Activated CD8-positive, alpha-beta T cell treated with anti-CD3 and anti-CD28 coated beads, Interleukin-2, amount 10 ng/mL, durations not matched to agents 7 days and 5 days (primary cell): ENCODE measurements around the gene FBLN5. TPM values are rescaled to one million over a fixed set of nuclear protein-coding genes. Genes with fewer than 3 reads are reported as not detected.
A peak's percentile ranks its signal among the peaks of the same experiment; 100 is the strongest.

Source experiments
- ATAC-seq: fragments of 150-1000 bp; cut with Tn5 transposase; one replicate; pipeline ENCODE4 v1.10.0; 2021; ENCODE audit warnings: moderate library complexity
- CTCF ChIA-PET: fragments of 350-600 bp; sonication (Branson Sonifier 250); formaldehyde crosslinking; loops from one replicate; lab custom pipeline; 2021; ENCODE audit warnings: antibody characterized with exemption; lab: Charles Lee
- POLR2A ChIA-PET: fragments of 350-600 bp; sonication (Branson Sonifier 250); formaldehyde crosslinking; loops from one replicate; lab custom pipeline; 2021; ENCODE audit warnings: antibody characterized with exemption; lab: Charles Lee
- DNase-seq: peaks from one replicate; pipeline ENCODE4 v3.0.0-alpha.2; 2020
- H3K27ac Mint-ChIP-seq: one replicate; pipeline ENCODE4 v1.8.0; 2021; ENCODE audit warnings: mild to moderate bottlenecking, mixed read lengths
- H3K27me3 Mint-ChIP-seq: one replicate; pipeline ENCODE4 v1.8.0; 2021; ENCODE audit warnings: low read depth, mixed read lengths
- H3K36me3 Mint-ChIP-seq: one replicate; pipeline ENCODE4 v1.8.0; 2021; ENCODE audit warnings: low read depth, mixed read lengths
- H3K4me1 Mint-ChIP-seq: one replicate; pipeline ENCODE4 v1.8.0; 2021; ENCODE audit warnings: low read depth, mixed read lengths
- H3K4me3 Mint-ChIP-seq: one replicate; pipeline ENCODE4 v1.8.0; 2021; ENCODE audit warnings: mild to moderate bottlenecking, mixed read lengths
- H3K9me3 Mint-ChIP-seq: one replicate; pipeline ENCODE4 v1.8.0; 2022; ENCODE audit warnings: mixed read lengths; ENCODE audit not compliant: insufficient read depth
- total RNA-seq, 2 experiments: library from RNA; stranded (reverse); gene quantifications; one replicate each; pipeline ENCODE4 v1.2.3, GENCODE V29; 2021

FBLN5 gene, protein sequence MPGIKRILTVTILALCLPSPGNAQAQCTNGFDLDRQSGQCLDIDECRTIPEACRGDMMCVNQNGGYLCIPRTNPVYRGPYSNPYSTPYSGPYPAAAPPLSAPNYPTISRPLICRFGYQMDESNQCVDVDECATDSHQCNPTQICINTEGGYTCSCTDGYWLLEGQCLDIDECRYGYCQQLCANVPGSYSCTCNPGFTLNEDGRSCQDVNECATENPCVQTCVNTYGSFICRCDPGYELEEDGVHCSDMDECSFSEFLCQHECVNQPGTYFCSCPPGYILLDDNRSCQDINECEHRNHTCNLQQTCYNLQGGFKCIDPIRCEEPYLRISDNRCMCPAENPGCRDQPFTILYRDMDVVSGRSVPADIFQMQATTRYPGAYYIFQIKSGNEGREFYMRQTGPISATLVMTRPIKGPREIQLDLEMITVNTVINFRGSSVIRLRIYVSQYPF
- total RNA-seq, result 1 to 10 TPM; 1.6 to 2.6 TPM

DNA sequence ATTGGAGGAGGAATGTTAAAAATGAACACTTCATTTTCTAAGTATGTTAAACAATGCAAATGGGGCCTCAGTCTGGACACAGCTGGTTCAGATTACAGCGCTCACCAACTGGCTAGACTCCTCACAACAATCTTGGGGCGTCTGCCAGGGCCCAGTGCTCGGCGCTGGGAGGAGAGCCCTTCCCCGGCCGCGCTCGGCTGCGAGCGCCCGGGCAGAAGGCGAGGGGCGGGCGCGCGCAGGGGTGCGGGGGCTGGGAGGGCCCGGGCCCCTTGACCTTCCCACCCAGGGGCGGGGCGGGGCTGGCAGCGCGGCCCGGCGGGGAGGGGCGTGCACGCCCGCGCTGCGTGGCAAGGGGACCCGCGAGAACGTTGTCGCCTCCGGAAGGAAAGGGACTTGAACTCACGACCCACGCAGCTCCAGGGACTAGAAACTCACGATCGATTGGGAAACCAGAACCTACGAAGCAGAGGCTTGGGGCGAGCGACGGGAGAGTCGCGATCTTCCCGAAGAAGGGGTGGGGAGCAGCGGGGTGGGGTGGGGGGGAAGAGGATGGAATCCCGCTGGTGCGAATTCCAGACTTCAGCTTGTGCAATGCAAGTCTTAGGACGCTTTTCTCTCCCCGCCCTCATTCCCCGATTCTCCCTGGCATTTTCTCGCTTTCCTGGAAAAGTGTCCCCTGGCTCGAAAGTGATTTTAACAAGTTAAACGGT lies at the start of gene FBLN5:
Gene FBLN5, minus strand, starts transcription at position 220 of the 710 bp plus-strand sequence. CDS start 465 bp downstream, outside the sequence.
- Mint-ChIP-seq H3K4me3 (peak within 1 kb of the TSS; percentile 78), H3K9me3 (no peaks in the 10 kb centered on the region), H3K4me1 (peaks cover 20% of the 10 kb centered on the region), H3K27ac (no peak within 1 kb of the TSS), H3K36me3 (no peaks in the 10 kb centered on the region), H3K27me3 (peaks cover 41% of the 10 kb centered on the region)
- ATAC-seq (peak; percentile 80), DNase-seq (no peak)
- CTCF ChIA-PET, result interaction anchor here (1.9 to 2.2 kb wide), 2 partner anchors 14 to 49 kb away, joined by 6 read pairs; no protein-coding TSS in a partner anchor
- POLR2A ChIA-PET, result no interaction called here

DNA sequence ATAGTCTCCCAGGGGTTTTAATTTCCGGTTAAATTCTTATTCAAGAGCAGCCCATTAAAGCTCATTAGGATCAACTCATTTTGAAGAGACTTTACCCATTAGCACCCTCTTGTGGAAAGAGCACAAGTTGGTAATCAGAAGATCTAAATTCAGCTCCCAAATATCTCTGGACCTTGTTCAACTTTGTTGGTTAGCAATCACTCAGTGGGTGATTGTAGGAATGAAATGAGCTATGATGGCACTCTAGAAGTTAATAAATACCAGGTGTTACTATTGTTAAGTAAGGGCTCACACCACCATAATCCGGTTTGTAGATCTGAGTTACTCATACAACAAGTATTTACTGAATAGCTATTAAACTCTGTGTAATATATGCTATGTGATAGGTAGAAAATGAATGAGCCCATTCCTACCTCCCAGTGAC lies 49.5 kb upstream of the FBLN5 start:
- Mint-ChIP-seq H3K36me3 (peaks cover 47% of the 10 kb centered on the region), H3K27me3 (no peaks in the 10 kb centered on the region), H3K27ac (no peak overlapping the region), H3K9me3 (no peaks in the 10 kb centered on the region), H3K4me3 (no peak overlapping the region), H3K4me1 (peaks cover 39% of the 10 kb centered on the region)
- DNase-seq, result no peak
- ChIA-PET POLR2A (interaction anchor here (0.5 to 1.6 kb wide), 5 partner anchors 36 to 487 kb away, joined by 3 to 6 read pairs (median 3); partner anchors contain the start of genes PPP4R3A and TRIP11), CTCF (interaction anchor here (0.7 to 2.6 kb wide), 58 partner anchors 8 to 678 kb away, joined by 3 to 45 read pairs (median 5); partner anchors contain the start of genes ATXN3, CPSF2, FBLN5 and NDUFB1)
- ATAC-seq, result peak; percentile 60

DNA sequence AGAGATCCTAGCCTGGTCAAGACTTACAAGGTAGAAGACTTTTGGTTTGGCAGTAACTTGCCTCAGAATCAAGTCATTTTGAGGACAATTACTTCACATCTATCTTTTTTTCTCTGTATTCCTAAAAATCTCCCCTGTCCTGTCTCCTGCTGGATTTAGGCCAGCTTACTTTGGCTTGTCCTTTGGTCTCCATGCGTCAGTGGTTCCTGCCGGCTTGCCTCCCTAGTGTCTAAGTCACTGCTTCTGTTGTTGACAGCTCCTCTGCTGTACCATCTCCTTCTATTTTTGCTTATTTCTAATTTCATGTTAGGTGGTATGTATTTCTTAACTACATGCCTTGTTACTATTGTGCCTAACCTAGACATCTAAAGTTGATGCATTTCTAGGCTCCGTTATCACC lies 39.7 kb upstream of the FBLN5 start:
- H3K27ac Mint-ChIP-seq, result no peak overlapping the region
- H3K4me1 Mint-ChIP-seq, result no peaks in the 10 kb centered on the region
- no peak for ATAC-seq
- peaks cover 68% of the 10 kb centered on the region for H3K36me3 Mint-ChIP-seq
- no peak for DNase-seq
- no peak overlapping the region for H3K4me3 Mint-ChIP-seq
- ChIA-PET POLR2A (no interaction called here), CTCF (interaction anchor here (5.7 kb wide), 1 partner anchor 10 kb away, joined by 37 read pairs; no protein-coding TSS in a partner anchor)
- no peaks in the 10 kb centered on the region for H3K27me3 Mint-ChIP-seq
- no peaks in the 10 kb centered on the region for H3K9me3 Mint-ChIP-seq

DNA sequence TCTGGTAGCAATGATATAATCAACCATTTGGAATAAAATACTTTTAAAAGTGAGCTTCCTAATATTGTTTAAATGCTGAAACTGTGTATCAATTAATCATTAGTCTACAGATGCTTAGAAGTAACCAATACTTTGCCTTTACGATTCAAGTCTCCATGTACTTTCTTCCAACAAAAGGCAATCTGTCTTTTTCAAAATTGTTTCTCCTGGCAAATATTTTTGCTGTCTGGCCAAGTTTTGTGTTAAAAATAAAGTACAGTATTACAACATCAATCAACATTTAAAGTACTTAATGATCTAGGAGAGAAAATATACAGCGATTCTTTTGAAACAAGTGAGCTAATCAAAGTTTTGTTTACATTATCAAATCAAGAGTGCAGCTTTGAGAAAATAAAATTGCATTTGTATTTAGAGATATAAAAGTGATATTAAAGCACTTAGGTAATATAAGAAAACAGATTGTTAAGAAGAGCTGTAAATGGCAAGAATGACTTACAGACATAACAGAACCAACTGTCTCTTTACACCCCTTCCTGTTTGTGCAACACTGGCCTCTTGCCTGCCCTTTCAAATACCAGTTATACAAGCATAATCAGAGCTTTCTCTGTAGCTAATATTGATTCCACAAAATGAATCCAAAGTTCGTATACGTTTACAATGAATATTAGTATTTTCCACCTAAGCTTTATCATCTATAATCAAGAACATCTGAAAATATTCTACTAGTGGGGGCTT lies 38.2 kb upstream of the FBLN5 start:
- no peak for DNase-seq
- no peaks in the 10 kb centered on the region for H3K9me3 Mint-ChIP-seq
- ChIA-PET POLR2A (no interaction called here), CTCF (interaction anchor here (0.9 to 5.7 kb wide), 3 partner anchors 11 to 74 kb away, joined by 3 to 37 read pairs (median 3); no protein-coding TSS in a partner anchor)
- H3K4me1 Mint-ChIP-seq, result no peaks in the 10 kb centered on the region
- no peaks in the 10 kb centered on the region for H3K27me3 Mint-ChIP-seq
- no peak for ATAC-seq
- no peak overlapping the region for H3K4me3 Mint-ChIP-seq
- H3K27ac Mint-ChIP-seq, result no peak overlapping the region
- H3K36me3 Mint-ChIP-seq, result peaks cover 59% of the 10 kb centered on the region

DNA sequence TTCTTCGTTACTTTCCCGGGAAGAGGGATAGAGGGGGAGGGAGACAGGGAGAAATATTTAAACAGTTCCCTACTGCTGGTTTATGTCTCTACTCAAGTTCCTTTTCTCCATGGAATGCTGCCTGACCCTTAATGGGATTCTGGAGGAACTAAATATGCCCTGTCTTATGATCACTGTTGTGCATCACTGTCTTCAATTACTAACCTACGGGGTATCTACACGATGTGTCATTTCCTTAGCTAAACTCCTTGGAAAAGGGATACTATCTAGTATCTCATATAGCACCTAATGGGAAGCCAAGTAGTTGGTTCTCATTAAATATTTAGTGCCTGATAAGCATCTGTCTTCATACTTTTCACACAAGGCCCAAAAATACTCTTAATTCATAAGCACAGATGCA lies 37.5 kb upstream of the FBLN5 start:
- DNase-seq (no peak), ATAC-seq (no peak)
- ChIA-PET POLR2A (interaction anchor here (0.5 kb wide), 1 partner anchor 55 kb away, joined by 3 read pairs; no protein-coding TSS in a partner anchor), CTCF (interaction anchor here (0.9 to 5.7 kb wide), 3 partner anchors 12 to 74 kb away, joined by 3 to 37 read pairs (median 3); no protein-coding TSS in a partner anchor)
- Mint-ChIP-seq H3K9me3 (no peaks in the 10 kb centered on the region), H3K4me1 (no peaks in the 10 kb centered on the region), H3K27ac (no peak overlapping the region), H3K36me3 (peaks cover 64% of the 10 kb centered on the region), H3K4me3 (no peak overlapping the region), H3K27me3 (no peaks in the 10 kb centered on the region)

DNA sequence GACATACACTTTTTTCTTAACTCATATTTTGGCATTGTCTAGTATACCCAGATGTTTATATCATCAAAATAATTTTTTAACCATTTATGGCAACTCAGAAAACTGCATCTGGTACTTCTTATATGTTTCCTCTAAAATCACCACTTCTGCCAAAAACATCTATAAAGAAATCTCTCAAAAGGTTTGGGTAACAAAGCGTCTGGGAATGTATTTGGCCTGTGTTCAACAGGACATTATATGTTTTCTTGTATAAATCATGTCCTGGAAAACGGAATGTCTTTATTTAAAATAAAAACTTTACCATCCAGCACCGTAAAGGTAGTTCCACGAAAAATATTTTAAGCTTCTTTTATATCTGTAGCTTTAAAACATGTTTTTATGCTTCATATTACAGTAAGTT lies 36.1 kb upstream of the FBLN5 start:
- CTCF ChIA-PET, result interaction anchor here (1.4 to 5.7 kb wide), 2 partner anchors 13 to 14 kb away, joined by 8 to 37 read pairs; no protein-coding TSS in a partner anchor
- DNase-seq, result no peak
- no peak for ATAC-seq
- no peaks in the 10 kb centered on the region for H3K27me3 Mint-ChIP-seq
- no peaks in the 10 kb centered on the region for H3K4me1 Mint-ChIP-seq
- no peak overlapping the region for H3K27ac Mint-ChIP-seq
- POLR2A ChIA-PET, result no interaction called here
- H3K9me3 Mint-ChIP-seq, result no peaks in the 10 kb centered on the region
- no peak overlapping the region for H3K4me3 Mint-ChIP-seq
- H3K36me3 Mint-ChIP-seq, result peaks cover 58% of the 10 kb centered on the region

DNA sequence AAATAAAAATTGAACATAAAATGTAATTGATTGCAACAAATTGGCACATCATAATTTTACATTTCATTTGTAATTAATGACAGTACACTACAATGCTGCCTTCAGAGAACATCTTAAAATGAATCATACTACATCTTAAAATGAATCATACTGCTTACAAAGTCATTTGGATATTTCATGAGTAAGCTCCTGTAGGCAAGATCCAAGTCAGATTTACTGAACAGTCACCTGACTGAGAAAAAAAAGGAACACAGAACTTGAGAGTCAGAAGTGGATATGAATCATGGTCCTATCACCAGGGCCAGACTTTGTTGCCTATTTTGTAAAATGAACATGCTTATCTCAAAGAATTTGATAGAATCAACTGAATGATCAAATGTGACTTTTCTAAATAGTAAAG lies 32.7 kb upstream of the FBLN5 start:
- Mint-ChIP-seq H3K9me3 (no peaks in the 10 kb centered on the region), H3K4me1 (no peaks in the 10 kb centered on the region), H3K36me3 (peaks cover 42% of the 10 kb centered on the region), H3K27me3 (no peaks in the 10 kb centered on the region), H3K4me3 (no peak overlapping the region), H3K27ac (no peak overlapping the region)
- ATAC-seq (peak; percentile 49), DNase-seq (no peak)
- ChIA-PET CTCF (interaction anchor here (0.7 kb wide), 1 partner anchor 17 kb away, joined by 3 read pairs; no protein-coding TSS in a partner anchor), POLR2A (interaction anchor here (0.6 kb wide), 1 partner anchor 145 kb away, joined by 3 read pairs; no protein-coding TSS in a partner anchor)

DNA sequence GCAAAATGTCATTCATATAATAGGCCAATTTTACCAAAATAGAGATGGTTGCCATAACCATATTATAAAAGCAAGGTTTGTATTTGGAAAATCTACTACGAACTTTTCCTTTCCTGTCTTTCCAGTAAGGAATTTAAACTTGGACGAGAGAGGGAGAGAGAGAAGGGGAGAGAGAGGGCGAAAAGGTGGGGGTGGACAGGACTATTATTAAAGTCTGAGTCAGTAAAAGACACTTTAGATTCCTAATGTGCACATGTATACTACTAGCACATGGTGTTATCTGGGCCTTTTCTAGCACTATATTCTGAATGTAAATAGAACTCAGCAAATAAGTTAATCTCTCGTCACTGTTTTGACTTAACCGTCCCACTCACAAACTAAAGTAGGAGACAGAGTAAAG lies 30.4 kb upstream of the FBLN5 start:
- DNase-seq, result no peak
- POLR2A ChIA-PET, result no interaction called here
- ATAC-seq, result no peak
- no peaks in the 10 kb centered on the region for H3K27me3 Mint-ChIP-seq
- H3K27ac Mint-ChIP-seq, result no peak overlapping the region
- peaks cover 33% of the 10 kb centered on the region for H3K36me3 Mint-ChIP-seq
- CTCF ChIA-PET, result no interaction called here
- H3K9me3 Mint-ChIP-seq, result no peaks in the 10 kb centered on the region
- no peak overlapping the region for H3K4me3 Mint-ChIP-seq
- no peaks in the 10 kb centered on the region for H3K4me1 Mint-ChIP-seq

DNA sequence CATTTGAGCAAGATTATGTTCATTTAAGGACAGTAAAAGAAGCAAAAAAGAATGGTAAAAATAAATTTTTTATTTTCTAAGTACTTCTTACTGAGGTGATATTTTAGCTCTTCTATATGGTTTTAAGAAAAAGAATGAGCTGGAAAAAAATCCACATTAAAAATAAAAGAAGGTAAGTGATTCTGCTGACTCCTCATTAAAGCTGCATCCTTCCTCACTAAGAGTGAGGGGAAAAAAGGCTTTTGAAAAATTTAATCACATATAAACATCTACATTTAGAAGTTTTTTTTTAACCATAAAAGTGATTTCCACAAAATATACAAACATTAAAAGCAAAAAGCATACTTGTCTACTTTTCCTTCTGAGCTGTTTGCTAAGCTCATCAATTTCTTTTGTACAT lies 28.3 kb upstream of the FBLN5 start:
- H3K9me3 Mint-ChIP-seq, result no peaks in the 10 kb centered on the region
- peaks cover 34% of the 10 kb centered on the region for H3K36me3 Mint-ChIP-seq
- no peaks in the 10 kb centered on the region for H3K4me1 Mint-ChIP-seq
- DNase-seq (no peak), ATAC-seq (no peak)
- ChIA-PET CTCF (interaction anchor here (1.0 kb wide), 1 partner anchor 14 kb away, joined by 4 read pairs; no protein-coding TSS in a partner anchor), POLR2A (interaction anchor here (0.6 kb wide), 1 partner anchor 44 kb away, joined by 3 read pairs; no protein-coding TSS in a partner anchor)
- H3K27ac Mint-ChIP-seq, result no peak overlapping the region
- H3K4me3 Mint-ChIP-seq, result no peak overlapping the region
- H3K27me3 Mint-ChIP-seq, result no peaks in the 10 kb centered on the region

DNA sequence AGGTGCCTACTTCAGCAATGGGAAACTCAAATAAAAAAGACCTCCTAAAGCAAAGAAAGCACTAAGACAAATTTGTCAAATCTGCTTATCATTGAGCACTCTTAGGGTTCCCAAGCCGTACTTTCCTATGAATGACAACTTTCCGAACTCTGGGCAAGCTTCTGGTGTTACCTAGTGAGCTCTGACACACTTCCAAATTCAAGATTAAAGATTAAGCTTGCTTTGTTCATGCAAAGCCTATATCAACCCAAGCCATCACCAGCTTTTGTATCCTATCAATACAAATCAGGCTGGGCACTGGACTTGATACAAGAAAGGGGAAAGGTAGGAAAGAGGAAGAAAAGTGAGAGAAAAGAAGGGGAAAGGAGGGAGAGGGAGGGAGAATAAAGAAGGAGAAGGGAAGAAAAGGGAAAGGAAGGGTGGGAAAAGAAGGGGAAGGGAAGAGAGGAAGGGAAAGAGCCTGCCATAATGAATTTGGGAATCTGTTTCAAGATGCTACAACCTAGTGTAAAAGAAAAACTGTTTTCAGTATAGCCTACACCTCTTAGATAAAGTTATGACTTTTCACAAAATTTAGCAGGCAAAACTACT lies 23.8 kb upstream of the FBLN5 start:
- Mint-ChIP-seq H3K4me3 (no peak overlapping the region), H3K27ac (no peak overlapping the region), H3K4me1 (peaks cover 13% of the 10 kb centered on the region), H3K9me3 (no peaks in the 10 kb centered on the region), H3K36me3 (peaks cover 30% of the 10 kb centered on the region), H3K27me3 (no peaks in the 10 kb centered on the region)
- ATAC-seq (no peak), DNase-seq (no peak)
- POLR2A ChIA-PET, result no interaction called here
- CTCF ChIA-PET, result interaction anchor here (1.9 kb wide), 1 partner anchor 26 kb away, joined by 5 read pairs; no protein-coding TSS in a partner anchor
